T-cell (primary cell): ENCODE results near the gene COX6B1. TPM values are rescaled to one million over a fixed set of nuclear protein-coding genes. Genes with fewer than 3 reads are reported as not detected.

Experiments
- ATAC-seq, 4 experiments: fragments of 200-7000 bp in 3 of 4; fragments of 150-1000 bp in 1 of 4; cut with Tn5 transposase; replicated peaks in 1 of 4; 1 replicate in 3 of 4; 2 replicates in 1 of 4; pipeline ENCODE4 v1.10.0; 2021; ENCODE audit warnings: moderate library complexity in 3 of 4, mild to moderate bottlenecking in 2 of 4, moderate number of reproducible peaks in 1 of 4
- CTCF ChIA-PET, 2 donors: fragments of 300-600 bp; sonication (Branson Sonifier 250); formaldehyde crosslinking; loops; one replicate each; lab custom pipeline; 2022; ENCODE audit warnings: antibody characterized with exemption in 2 of 2; lab: Charles Lee
- POLR2A ChIA-PET, 2 donors: fragments of 300-600 bp; sonication (Branson Sonifier 250); formaldehyde crosslinking; loops; one replicate each; lab custom pipeline; 2022; ENCODE audit warnings: antibody characterized with exemption in 2 of 2; lab: Charles Lee
- DNase-seq, 35 experiments: peaks; one replicate each; pipeline versions ENCODE4 v3.0.0 to v3.0.0-alpha.2; 2013 to 2023
- H3K27ac ChIP-seq: one replicate; pipeline ENCODE4 v1.5.1; 2013; ENCODE audit warnings: low read length
- H3K27me3 ChIP-seq, 2 experiments: replicated peaks in 1 of 2; 1 replicate in 1 of 2; 2 replicates in 1 of 2; pipeline versions ENCODE4 v1.6.1 to v1.7.0; 2013; ENCODE audit warnings: low read length in 1 of 2, mixed read lengths in 1 of 2; ENCODE audit not compliant: control insufficient read depth in 2 of 2, insufficient read depth in 2 of 2; ENCODE audit errors: extremely low read depth in 1 of 2
- H3K36me3 ChIP-seq, 2 donors: 1 replicate in 1 of 2; 2 replicates in 1 of 2; pipeline versions ENCODE4 v1.6.1 to v1.7.0; 2013; ENCODE audit warnings: low read length in 1 of 2; ENCODE audit not compliant: control insufficient read depth in 2 of 2, insufficient read depth in 1 of 2; ENCODE audit errors: extremely low read depth in 1 of 2
- H3K4me1 ChIP-seq, 2 experiments: 1 replicate in 1 of 2; 2 replicates in 1 of 2; pipeline versions ENCODE4 v1.6.1 to v1.7.0; 2013; ENCODE audit warnings: low read length in 2 of 2, mixed read lengths in 1 of 2; ENCODE audit not compliant: insufficient read depth in 2 of 2, control insufficient read depth in 1 of 2; ENCODE audit errors: extremely low read depth in 1 of 2
- H3K4me3 ChIP-seq, 2 donors: 1 replicate in 1 of 2; 2 replicates in 1 of 2; pipeline versions ENCODE4 v1.5.1 to v1.7.0; 2013; ENCODE audit warnings: mild to moderate bottlenecking in 2 of 2, low read length in 1 of 2, moderate library complexity in 1 of 2; ENCODE audit not compliant: control insufficient read depth in 1 of 2; ENCODE audit errors: extremely low read depth in 1 of 2
- H3K9me3 ChIP-seq: 2 replicates; pipeline ENCODE4 v1.7.0; 2013
- H3K27ac Mint-ChIP-seq, 2 donors: one replicate each; pipeline ENCODE4 v1.8.0; 2020 to 2021; ENCODE audit warnings: mild to moderate bottlenecking in 2 of 2, mixed read lengths in 2 of 2
- H3K27me3 Mint-ChIP-seq, 2 donors: one replicate each; pipeline ENCODE4 v1.8.0; 2021 to 2022; ENCODE audit warnings: mixed read lengths in 2 of 2
- H3K36me3 Mint-ChIP-seq: one replicate; pipeline ENCODE4 v1.8.0; 2021; ENCODE audit warnings: mixed read lengths
- H3K4me1 Mint-ChIP-seq, 3 donors: one replicate each; pipeline ENCODE4 v1.8.0; 2020 to 2022; ENCODE audit warnings: mixed read lengths in 3 of 3, mild to moderate bottlenecking in 1 of 3
- H3K4me3 Mint-ChIP-seq, 3 donors: one replicate each; pipeline ENCODE4 v1.8.0; 2020 to 2022; ENCODE audit warnings: mild to moderate bottlenecking in 3 of 3, mixed read lengths in 3 of 3, moderate library complexity in 3 of 3
- H3K9me3 Mint-ChIP-seq, 3 donors: one replicate each; pipeline ENCODE4 v1.8.0; 2020 to 2022; ENCODE audit warnings: mixed read lengths in 3 of 3
- WGBS: methylation state at CpG from one replicate; pipeline ENCODE4 v1.1.5; 2013; ENCODE audit warnings: missing lambda C conversion rate; ENCODE audit not compliant: insufficient coverage; 5-methylcytosine and 5-hydroxymethylcytosine counted together
- total RNA-seq, 35 experiments: library from RNA in 6 of 35; stranded (reverse) in 6 of 35; fragments of 120-200 nt in 1 of 35; gene quantifications; one replicate each; pipeline versions ENCODE4 v1.2.1 to v1.2.4 and lab custom pipeline; 2013 to 2026

The COX6B1 gene
- total RNA-seq, 5 donors from 2014 or later (not counting 1 experiment from before 2014, with no cell fraction given), result 199 to 248 (median 225) TPM

- Histone ChIP-seq H3K9me3 (no peaks in the 10 kb centered on the region), H3K27me3 (peaks cover 0 to 3% of the 10 kb centered on the region in 2 experiments), H3K4me1 (no peaks in the 10 kb centered on the region), H3K36me3 (no peaks in the 10 kb centered on the region), H3K4me3 (no peak overlapping the region), H3K27ac (no peak overlapping the region)
- ChIA-PET POLR2A (no interaction called here), CTCF (interaction anchor here (0.6 to 1.1 kb wide), 9 partner anchors 17 to 1556 kb away, joined by 3 to 7 read pairs (median 3); partner anchors contain the start of gene ALKBH6 (in 1 of the 2))
- no peaks in the 10 kb centered on the region for H3K9me3 Mint-ChIP-seq
- 50% methylated on average over 4 of the region's 8 CpGs for WGBS
- no peaks in the 10 kb centered on the region for H3K4me1 Mint-ChIP-seq
- DNase-seq (peak; percentile 75 to 96 (median 86)), ATAC-seq (peak; percentile 100)
- H3K27me3 Mint-ChIP-seq, result no peaks in the 10 kb centered on the region
- no peaks in the 10 kb centered on the region for H3K36me3 Mint-ChIP-seq
- H3K27ac Mint-ChIP-seq, result no peak overlapping the region
- H3K4me3 Mint-ChIP-seq, result no peak overlapping the region
Observed at GRCh38 chr19:35693835-35694599, 45.9 kb downstream of the COX6B1 start.

- Histone ChIP-seq H3K9me3 (no peaks in the 10 kb centered on the region), H3K27me3 (no peaks in the 10 kb centered on the region), H3K36me3 (no peaks in the 10 kb centered on the region), H3K27ac (no peak overlapping the region), H3K4me3 (no peak overlapping the region), H3K4me1 (no peaks in the 10 kb centered on the region)
- H3K27ac Mint-ChIP-seq, result no peak overlapping the region
- ATAC-seq (no peak), DNase-seq (no peak)
- H3K4me3 Mint-ChIP-seq, result no peak overlapping the region
- H3K27me3 Mint-ChIP-seq, result no peaks in the 10 kb centered on the region
- H3K36me3 Mint-ChIP-seq, result no peaks in the 10 kb centered on the region
- POLR2A ChIA-PET, result no interaction called here
- no peaks in the 10 kb centered on the region for H3K4me1 Mint-ChIP-seq
- no CpG with 5 or more reads among the region's 2 CpGs for WGBS
- H3K9me3 Mint-ChIP-seq, result no peaks in the 10 kb centered on the region
- CTCF ChIA-PET, result interaction anchor here in 1 of 2 donors (1.2 to 1.4 kb wide), 2 partner anchors 17 to 52 kb away, joined by 3 to 4 read pairs; partner anchors contain the start of gene LIN37
Observed at GRCh38 chr19:35695895-35696422, 47.8 kb downstream of the COX6B1 start.

- Mint-ChIP-seq H3K4me1 (no peaks in the 10 kb centered on the region), H3K9me3 (no peaks in the 10 kb centered on the region), H3K36me3 (no peaks in the 10 kb centered on the region), H3K4me3 (no peak overlapping the region), H3K27me3 (no peaks in the 10 kb centered on the region), H3K27ac (no peak overlapping the region)
- H3K36me3 ChIP-seq, result no peaks in the 10 kb centered on the region
- H3K27ac ChIP-seq, result no peak overlapping the region
- ChIA-PET CTCF (interaction anchor here (0.6 to 1.4 kb wide), 4 partner anchors 11 to 1813 kb away, joined by 3 to 4 read pairs (median 4); partner anchors contain the start of gene LIN37 (in 1 of the 2)), POLR2A (no interaction called here)
- peaks cover 0 to 4% of the 10 kb centered on the region in 2 experiments for H3K4me1 ChIP-seq
- H3K9me3 ChIP-seq, result no peaks in the 10 kb centered on the region
- no peak overlapping the region for H3K4me3 ChIP-seq
- WGBS, result 44% methylated on average over 4 of the region's 4 CpGs
- no peaks in the 10 kb centered on the region for H3K27me3 ChIP-seq
- no peak for ATAC-seq
- DNase-seq, result no peak
Observed at GRCh38 chr19:35696835-35697234, 48.7 kb downstream of the COX6B1 start.

GRCh38 chr19:35702223-35703012 lies 54.3 kb downstream of the COX6B1 start:
- peaks cover 0 to 2% of the 10 kb centered on the region in 2 donors for H3K27me3 Mint-ChIP-seq
- H3K4me3 Mint-ChIP-seq, result peak overlapping the region; percentile 85 to 97 (median 95)
- peak; percentile 77 to 97 (median 91) for DNase-seq
- peaks cover 4 to 6% (median 5%) of the 10 kb centered on the region in 3 donors for H3K4me1 Mint-ChIP-seq
- no peaks in the 10 kb centered on the region for H3K9me3 Mint-ChIP-seq
- Histone ChIP-seq H3K36me3 (no peaks in the 10 kb centered on the region), H3K27ac (peak overlapping the region; percentile 40), H3K4me3 (peak overlapping the region; percentile 62 to 76), H3K4me1 (peaks cover 0 to 16% of the 10 kb centered on the region in 2 experiments), H3K27me3 (peaks cover 0 to 7% of the 10 kb centered on the region in 2 experiments), H3K9me3 (no peaks in the 10 kb centered on the region)
- ChIA-PET CTCF (interaction anchor here in 1 of 2 donors (0.6 to 1.3 kb wide), 7 partner anchors 9 to 43 kb away, joined by 3 to 18 read pairs (median 4); partner anchors contain the start of genes PSENEN and U2AF1L4), POLR2A (no interaction called here)
- WGBS, result under 1% methylated on average over 47 of the region's 50 CpGs
- H3K27ac Mint-ChIP-seq, result peak overlapping the region; percentile 90 to 97
- H3K36me3 Mint-ChIP-seq, result no peaks in the 10 kb centered on the region
- peak; percentile 99 to 100 (median 100) for ATAC-seq

- peaks cover 0 to 7% of the 10 kb centered on the region in 2 experiments for H3K27me3 ChIP-seq
- no peaks in the 10 kb centered on the region for H3K9me3 ChIP-seq
- 72% methylated on average over 4 of the region's 9 CpGs for WGBS
- H3K27ac ChIP-seq, result no peak overlapping the region
- ChIA-PET POLR2A (no interaction called here), CTCF (interaction anchor here in 1 of 2 donors (0.6 to 1.3 kb wide), 2 partner anchors 11 to 33 kb away, joined by 4 read pairs; no protein-coding TSS in a partner anchor)
- Mint-ChIP-seq H3K4me1 (peaks cover 4 to 6% (median 5%) of the 10 kb centered on the region in 3 donors), H3K36me3 (no peaks in the 10 kb centered on the region), H3K4me3 (peak overlapping the region in 2 of 3 donors; percentile 85 to 97), H3K27me3 (peaks cover 0 to 2% of the 10 kb centered on the region in 2 donors), H3K27ac (no peak overlapping the region), H3K9me3 (no peaks in the 10 kb centered on the region)
- ATAC-seq, result no peak
- no peak for DNase-seq
- H3K4me3 ChIP-seq, result no peak overlapping the region
- H3K4me1 ChIP-seq, result peaks cover 0 to 16% of the 10 kb centered on the region in 2 experiments
- H3K36me3 ChIP-seq, result no peaks in the 10 kb centered on the region
Observed at GRCh38 chr19:35703343-35703742, 55.2 kb downstream of the COX6B1 start.

GRCh38 chr19:35704218-35704617 lies 56.1 kb downstream of the COX6B1 start, which contains the start of gene ZBTB32:
ZBTB32 (plus strand) TSS chr19:35704558; CDS start chr19:35714627, 10,069 bp downstream.
- Histone ChIP-seq H3K27me3 (peaks cover 0 to 7% of the 10 kb centered on the region in 2 experiments), H3K4me3 (no peak within 1 kb of the TSS), H3K4me1 (peaks cover 0 to 16% of the 10 kb centered on the region in 2 experiments), H3K9me3 (no peaks in the 10 kb centered on the region), H3K36me3 (no peaks in the 10 kb centered on the region), H3K27ac (no peak within 1 kb of the TSS)
- Mint-ChIP-seq H3K27me3 (peaks cover 0 to 2% of the 10 kb centered on the region in 2 donors), H3K4me3 (no peak within 1 kb of the TSS), H3K4me1 (peaks cover 4 to 6% (median 5%) of the 10 kb centered on the region in 3 donors), H3K27ac (no peak within 1 kb of the TSS), H3K9me3 (no peaks in the 10 kb centered on the region), H3K36me3 (no peaks in the 10 kb centered on the region)
- DNase-seq, result no peak
- ChIA-PET CTCF (no interaction called here), POLR2A (no interaction called here)
- ATAC-seq, result no peak
- WGBS, result 56% methylated on average over 22 of the region's 24 CpGs
